GM18868 (cell line): ENCODE measurements around the gene MIR17HG.
"Not testable (repeated sequence)": the region's sequence is repeated elsewhere in the genome, so short reads cannot be mapped to it uniquely, and the experiment has no call there.

ENCODE experiments used
- ATAC-seq: cut with Tn5 transposase; IDR thresholded peaks from one replicate; pipeline ENCODE4 v1.9.1; 2021; ENCODE audit warnings: mild to moderate bottlenecking, moderate library complexity; ENCODE audit not compliant: unreplicated experiment

The MIR17HG gene

GRCh38 chr13:91347202-91347995, at the start of gene MIR17HG:
MIR17HG (plus strand) TSS chr13:91347687.
- peak; percentile 54 for ATAC-seq

- no peak for ATAC-seq
These were observed 49.4 kb upstream of the MIR17HG start for GRCh38 chr13:91298060-91298459.

- ATAC-seq, result peak; percentile 90
These were observed 45.4 kb upstream of the MIR17HG start for GRCh38 chr13:91302111-91302510.

GRCh38 chr13:91303031-91303430, 44.5 kb upstream of the MIR17HG start:
- ATAC-seq, result no peak

- no peak for ATAC-seq
These were observed 42.7 kb upstream of the MIR17HG start for GRCh38 chr13:91304741-91305140.

- no peak for ATAC-seq
These were observed 41.8 kb upstream of the MIR17HG start for GRCh38 chr13:91305652-91306051.

- no peak for ATAC-seq
These were observed 39.6 kb upstream of the MIR17HG start for GRCh38 chr13:91307887-91308286.

- ATAC-seq, result no peak
These were observed 39.2 kb upstream of the MIR17HG start for GRCh38 chr13:91308299-91308698.

- no peak for ATAC-seq
These were observed 36.0 kb upstream of the MIR17HG start for GRCh38 chr13:91311491-91311890.

GRCh38 chr13:91312324-91312723, 35.2 kb upstream of the MIR17HG start:
- peak; percentile 49 for ATAC-seq

GRCh38 chr13:91313103-91313502, 34.4 kb upstream of the MIR17HG start:
- ATAC-seq, result peak; percentile 86

- ATAC-seq, result peak; percentile 40
These were observed 33.9 kb upstream of the MIR17HG start for GRCh38 chr13:91313581-91313980.

- no peak for ATAC-seq
These were observed 32.6 kb upstream of the MIR17HG start for GRCh38 chr13:91314888-91315287.

- peak; percentile 44 for ATAC-seq
These were observed 28.6 kb upstream of the MIR17HG start for GRCh38 chr13:91318886-91319285.

GRCh38 chr13:91319996-91320395, 27.5 kb upstream of the MIR17HG start:
- no peak for ATAC-seq

GRCh38 chr13:91320990-91321389, 26.5 kb upstream of the MIR17HG start:
- ATAC-seq, result not testable (repeated sequence)

- no peak for ATAC-seq
These were observed 24.1 kb upstream of the MIR17HG start for GRCh38 chr13:91323349-91323748.

- ATAC-seq, result no peak
These were observed 21.3 kb upstream of the MIR17HG start for GRCh38 chr13:91326146-91326545.

GRCh38 chr13:91328726-91329125, 18.8 kb upstream of the MIR17HG start:
- no peak for ATAC-seq

GRCh38 chr13:91329733-91330132, 17.8 kb upstream of the MIR17HG start:
- ATAC-seq, result no peak

GRCh38 chr13:91331047-91331915, 16.2 kb upstream of the MIR17HG start:
- ATAC-seq, result peak; percentile 76

GRCh38 chr13:91346062-91346461, 1.4 kb upstream of the MIR17HG start:
- no peak for ATAC-seq
